GM18858 (cell line): ENCODE results near the gene GET3.

Experiments
- ATAC-seq: cut with Tn5 transposase; IDR thresholded peaks from one replicate; pipeline ENCODE4 v1.9.1; 2021; ENCODE audit not compliant: unreplicated experiment

The GET3 gene

DNA sequence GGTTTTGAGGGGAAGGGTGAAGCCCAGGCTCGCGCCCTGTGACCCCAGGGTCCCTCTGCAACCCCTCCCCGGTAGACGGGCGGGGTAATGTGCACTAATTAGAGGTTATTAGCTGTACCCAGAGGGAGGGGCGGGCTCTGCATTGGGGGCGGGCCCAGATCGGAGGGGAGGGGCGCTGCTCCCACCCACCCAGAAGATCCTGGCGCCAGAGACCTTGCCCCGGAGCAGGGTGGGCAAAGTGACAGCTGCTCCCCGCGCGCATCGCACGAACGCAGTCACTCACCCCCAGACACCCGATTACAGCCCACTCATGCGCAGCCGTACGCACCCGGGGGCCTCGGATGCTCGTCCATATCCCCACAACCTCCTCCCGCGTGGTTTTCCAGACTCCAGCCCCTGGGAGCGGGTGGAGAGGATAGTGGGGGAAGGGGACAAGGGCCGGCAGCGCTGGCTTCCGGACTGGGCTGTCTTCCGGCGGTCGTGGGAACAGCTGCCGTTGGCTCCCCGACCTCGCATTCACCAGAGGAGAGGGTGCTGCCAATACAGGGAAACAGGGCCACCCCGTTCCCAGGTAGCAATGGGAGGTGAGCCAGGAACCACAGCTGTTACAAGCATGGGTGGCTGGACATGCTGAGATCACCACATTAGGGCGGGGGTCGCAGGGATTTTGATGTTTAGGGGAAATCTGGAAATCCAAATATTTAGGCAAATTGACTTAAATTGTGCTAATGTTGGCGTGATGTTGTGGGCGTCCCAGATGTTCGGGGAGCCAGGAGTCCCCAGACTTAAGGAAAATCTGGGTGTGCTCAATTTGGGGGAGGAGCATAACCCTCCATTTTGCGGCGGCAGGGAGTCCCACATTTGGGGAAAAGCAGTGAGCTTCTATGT is 41.0 kb downstream of the GET3 start:
- no peak for ATAC-seq

DNA sequence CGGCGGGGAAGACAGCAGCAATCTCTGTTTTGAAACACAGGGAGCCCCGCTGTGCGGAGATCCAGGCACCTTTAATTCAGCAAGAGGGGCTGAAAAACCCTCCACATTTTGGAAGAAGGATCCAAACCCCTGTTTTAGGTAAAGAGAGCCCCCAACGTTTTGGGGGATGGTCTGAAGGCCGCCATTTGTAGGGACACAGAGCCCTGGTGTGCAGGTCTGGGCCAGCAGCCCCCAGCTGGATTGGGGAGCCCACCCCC is 41.5 kb downstream of the GET3 start:
- no peak for ATAC-seq

DNA sequence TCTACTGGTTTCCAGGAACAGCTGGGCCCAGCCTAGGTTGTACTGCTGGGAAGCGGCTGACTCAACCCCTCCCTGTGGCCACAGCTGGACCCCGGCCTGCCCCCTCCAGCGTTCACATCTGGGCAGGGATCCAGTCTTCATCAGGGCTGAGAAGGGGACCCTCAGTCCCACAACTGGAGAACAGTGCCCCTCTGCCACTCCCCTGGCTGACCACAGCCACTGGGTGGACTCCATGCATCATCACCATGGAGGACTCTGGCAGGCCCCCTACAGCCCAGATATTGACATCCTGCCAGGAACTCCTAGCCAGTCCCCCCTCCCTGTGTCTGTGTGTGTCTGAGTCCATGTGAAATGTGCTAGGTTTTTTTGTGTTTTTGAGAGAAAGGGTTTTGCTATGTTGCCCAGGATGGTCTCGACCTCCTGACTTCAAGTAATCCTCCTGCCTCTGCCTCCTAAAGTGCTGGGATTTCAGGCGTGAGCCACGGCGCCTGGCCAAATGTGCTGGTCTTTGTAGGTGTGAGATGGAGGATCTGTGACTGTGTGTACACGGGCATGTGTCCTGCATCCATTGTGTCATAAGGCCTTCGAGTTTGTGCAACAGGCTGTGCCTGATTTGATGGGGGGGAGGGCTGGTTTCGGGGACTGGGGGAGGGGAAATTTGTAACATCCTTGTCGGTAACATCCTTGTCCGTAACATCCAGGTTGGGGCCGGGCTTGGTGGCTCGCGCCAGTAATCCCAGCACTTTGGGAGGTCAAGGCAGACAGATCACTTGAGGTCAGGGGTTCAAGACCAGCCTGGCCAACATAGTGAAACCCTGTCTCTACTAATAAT is 42.1 kb downstream of the GET3 start:
- no peak for ATAC-seq

DNA sequence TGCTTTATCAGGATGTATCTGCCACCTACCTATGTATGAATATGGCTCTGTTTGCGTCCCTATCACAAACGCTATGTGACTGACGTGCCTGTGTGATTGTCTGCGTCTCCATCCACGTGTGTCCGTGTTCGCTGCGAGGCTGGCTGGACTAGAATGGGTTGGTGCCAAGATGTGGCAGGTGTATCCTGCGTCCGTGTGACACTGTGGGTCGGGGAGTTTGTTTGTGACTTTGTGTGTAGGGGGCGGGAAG is 44.8 kb downstream of the GET3 start:
- no peak for ATAC-seq

DNA sequence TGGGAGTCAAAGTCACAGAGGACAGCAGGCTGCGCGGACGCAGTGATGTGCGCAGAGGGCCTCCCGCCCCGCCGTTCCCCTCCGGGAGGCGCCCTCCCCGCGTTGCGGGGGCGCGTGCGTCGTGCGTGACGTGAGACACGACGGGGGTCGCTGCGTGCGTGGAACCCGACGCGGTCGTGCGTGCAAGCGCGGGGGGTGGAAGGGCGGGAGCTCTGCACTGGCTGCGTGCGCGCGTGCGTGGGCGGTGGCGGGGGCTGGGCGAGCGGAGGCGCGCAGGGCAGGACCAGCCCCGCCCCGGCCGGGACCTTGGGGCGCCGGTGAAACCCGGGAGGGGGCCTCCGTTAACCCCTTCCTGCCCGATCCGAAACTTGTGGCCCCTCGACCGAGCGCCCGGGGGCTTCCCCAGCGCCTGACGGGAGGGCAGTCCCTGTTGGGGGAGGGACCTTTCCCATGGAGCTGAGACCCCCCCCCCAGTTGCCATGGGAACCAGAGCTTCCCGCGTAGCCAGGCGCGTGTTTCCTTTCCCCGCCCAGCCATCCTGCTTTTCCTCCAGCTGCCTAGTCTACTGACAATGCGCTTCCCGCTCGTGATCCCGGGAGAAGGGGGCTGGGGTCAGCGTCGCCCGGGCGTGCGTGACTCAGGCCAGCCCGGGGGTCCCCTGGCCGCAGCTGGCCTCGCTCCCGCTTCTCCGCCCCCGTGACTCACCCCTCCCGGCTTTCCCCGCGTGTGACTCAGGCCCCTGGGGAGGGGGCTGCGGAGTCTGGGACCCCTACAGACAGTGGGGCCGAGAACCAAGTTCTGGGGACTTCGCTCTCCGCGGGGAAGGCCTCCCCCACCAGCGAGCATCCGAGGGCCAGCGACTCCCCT is 45.4 kb downstream of the GET3 start:
- ATAC-seq, result no peak

DNA sequence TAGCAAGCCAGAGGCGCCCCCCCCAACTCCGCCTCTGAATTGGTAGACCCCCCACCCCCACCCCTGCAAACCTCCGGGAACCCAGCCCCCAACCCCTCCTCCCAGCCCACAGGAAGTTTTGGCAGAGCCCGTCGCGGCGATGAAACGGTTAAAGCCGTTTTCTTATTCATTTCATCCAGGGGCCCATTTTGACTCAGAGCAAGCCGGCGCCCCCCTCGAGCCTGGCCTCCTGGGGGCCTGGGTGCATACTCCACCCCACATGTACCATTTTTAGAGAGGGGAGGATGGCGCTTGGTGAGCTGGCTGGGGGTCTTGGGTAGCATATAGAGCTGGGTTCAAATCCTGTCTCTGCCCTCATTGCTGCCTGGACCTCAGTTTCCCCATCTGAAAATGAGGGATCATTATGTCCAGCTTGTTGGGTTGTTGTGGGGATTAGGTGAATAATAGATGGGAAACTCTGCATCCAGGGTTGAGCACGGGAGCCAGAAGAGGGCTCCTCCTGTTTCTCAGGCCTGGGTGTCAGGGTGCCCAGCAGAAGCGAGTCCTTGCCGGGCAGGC is 46.1 kb downstream of the GET3 start:
- no peak for ATAC-seq

DNA sequence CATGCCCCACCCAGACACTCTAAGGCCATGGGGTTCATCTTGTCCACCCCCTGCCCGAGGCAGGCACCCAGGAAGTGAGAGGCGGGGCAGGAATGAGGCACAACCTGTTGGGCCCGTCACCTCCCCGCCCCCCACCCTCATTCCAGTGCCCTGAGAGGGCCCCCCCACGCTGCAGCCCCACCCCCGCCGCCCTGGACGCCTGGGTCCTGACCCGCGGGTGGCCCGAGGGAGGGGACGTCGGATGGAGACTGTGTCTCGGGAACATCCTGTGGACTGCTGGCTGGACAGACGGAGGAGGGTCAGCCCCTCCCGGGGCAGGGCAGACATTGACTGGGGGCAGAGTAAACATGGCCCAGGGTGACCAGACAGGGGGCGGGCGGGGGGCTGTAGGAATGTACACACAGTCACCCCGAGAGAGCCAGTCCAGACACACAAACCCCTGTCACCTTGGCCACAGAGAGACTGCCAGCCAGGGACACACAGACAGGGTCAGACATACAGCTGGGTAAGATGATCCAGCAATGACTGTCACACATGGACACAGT is 46.6 kb downstream of the GET3 start:
- no peak for ATAC-seq

DNA sequence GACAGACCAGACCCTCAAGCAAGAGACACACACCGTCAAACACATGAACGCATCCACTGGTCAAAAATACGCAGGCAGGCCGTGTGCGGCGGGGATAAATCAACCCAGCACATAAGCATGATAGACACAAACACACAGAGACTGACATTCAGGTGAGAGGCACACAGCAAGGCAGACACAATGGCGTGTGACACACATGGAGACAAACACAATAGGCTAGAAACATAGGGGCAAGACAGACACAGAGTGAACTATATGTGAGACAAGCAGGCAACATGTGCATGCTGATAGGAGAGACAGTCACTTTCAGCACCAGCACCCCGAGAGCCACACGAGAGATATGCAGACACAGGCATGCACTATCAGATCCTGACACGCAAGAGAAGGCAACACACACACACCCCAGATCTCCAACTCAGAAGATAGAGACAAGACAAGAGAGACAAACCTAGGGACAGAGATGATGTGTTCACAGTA is 47.1 kb downstream of the GET3 start:
- no peak for ATAC-seq

DNA sequence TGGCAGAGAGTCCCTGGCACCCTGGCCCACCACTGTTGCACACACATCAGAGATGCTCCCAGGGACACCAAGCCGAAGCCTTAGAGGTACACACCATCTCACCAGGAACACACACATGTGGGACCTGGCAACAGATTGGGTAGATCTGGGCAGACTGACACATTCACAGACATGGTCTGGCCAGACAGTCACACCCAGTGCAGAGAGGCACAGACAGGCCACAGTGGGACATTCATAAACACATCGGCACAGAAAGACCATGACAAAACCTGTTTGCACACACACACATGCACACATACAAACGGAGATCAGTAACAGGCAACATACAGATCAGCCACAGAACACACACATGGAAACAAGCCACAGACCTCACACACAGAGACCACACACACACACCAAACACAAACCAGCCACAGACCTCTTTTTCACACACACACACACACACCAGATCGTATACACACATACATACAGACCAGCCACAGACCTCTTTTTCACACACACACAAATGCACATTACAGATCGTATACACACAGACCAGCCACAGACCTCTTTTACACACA is 47.7 kb downstream of the GET3 start:
- ATAC-seq, result no peak

DNA sequence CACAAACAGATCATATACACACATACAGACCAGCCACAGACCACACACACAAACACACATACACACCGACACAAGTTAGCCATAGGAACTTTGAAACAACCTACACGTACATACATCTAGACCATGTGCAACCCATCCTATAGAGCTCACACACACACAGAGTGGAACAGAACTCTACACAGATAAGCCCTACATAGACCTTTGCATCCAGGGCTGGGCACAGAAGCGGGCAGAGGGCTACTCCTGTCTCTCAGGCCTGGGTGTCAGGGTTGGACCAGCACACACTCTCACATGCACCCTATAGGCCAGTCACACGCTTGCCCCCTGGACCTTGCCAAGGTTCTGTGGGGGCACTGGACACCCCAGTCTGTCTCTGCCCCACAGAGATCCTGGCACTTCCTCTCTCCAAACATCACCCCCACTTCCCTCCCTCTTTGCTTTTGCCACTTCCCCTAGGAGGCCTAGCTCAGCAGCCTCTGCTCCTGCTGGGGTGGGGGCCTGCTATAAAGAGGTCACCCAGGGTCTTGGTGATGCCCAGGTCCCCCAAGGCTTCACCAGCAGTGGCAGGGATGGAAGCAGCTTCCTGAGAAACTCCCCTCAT is 48.2 kb downstream of the GET3 start:
- no peak for ATAC-seq

DNA sequence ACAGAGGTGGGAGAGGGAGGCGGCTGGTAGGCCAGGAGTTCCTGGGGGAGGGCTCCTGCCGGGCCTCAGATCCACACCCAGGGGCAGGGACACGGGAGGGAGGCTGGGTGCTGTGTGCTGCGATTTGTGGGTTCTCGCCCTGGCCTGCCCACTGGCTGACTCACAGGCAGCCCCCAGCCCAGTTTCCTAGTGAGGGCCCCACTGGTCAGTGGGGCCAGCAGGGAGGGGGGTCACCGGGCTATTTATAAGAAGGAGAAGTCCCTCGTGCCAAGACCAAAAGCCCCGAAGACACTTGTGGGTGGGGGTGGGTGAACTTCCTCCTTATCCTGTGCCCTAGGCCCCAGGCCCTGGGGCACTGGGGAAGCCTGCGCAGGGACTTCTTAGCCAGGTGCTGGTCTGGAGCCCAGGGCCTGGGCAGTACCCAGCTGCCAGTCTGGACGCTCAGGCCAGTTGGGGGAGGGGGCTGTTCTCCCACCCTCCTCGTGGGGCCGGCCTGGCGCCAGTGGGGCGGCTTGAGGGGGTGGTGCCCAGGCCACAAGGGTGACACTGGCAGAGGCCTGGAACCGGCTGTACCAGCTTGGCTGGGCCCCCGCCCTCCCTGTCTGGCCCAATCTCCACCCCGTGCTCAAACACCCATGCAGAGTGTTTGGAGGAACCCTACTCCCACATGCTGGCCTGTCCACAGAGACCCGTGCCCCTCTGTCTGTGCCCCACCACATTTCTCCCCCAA is 49.0 kb downstream of the GET3 start:
- no peak for ATAC-seq

DNA sequence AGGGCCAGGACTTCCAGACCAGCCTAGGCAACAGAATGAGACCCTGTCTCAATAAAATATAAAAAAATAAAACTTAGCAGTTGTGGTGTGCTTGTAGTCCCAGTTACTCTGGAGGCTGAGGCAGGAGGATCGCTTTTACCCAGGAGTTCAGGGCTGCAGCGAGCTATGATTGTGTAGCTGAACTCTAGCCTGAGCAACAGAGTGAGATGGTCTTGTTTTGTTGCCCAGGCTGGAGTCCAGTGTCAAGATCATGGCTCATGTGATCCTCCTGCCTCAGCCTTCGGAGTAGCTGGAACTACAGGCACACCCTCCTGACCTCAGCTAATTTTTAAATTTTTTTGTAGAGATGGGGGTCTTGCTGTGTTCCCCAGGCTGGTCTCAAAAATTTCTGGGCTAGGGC is 49.7 kb downstream of the GET3 start:
- ATAC-seq, result no peak

DNA sequence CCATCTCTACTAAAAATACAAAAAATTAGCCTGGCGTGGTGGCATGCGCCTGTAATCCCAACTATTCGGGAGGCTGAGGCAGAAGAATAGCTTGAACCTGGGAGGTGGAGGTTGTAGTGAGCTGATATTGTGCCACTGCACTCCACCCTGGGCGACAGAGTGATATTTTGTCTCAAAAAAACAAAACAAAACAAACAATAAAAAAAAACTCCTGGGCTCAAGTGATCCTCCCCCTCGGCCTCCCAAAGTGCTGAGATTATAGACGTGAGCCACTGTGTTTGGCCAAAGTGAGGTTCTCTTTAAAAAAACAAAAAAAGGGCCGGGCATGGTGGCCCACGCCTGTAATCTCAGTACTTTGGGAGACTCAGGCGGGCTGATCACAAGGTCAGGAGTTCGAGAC is 50.2 kb downstream of the GET3 start:
- no peak for ATAC-seq

DNA sequence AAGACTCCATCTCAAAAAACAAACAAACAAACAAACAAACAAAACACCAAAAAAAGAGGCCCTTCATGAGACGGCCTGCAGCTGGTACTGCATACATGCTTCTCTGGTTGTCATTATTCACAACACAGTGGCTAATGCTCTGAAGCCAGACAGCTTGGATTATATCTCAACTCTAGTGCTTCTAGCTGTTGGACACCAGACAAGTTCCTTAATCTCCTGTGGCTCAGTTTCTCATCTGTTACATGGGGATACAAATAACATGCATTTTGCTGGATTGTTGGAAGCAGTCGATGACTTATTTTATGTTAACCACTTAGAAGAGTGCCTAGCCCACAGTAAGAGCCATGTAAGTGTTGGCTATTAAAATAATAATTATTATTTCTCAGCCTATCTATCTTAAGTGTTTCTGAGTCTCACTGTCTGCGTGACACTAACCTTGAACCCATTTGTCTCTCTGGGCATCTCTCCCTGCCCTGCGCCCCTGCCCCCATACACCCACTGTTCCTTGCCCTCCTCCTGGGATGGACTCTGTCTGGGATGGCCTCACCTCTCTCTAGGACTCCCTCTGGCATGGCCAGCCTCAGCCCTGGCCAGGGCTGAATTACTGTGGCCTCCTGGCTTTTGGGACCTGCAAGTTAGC is 50.9 kb downstream of the GET3 start:
- ATAC-seq, result no peak

DNA sequence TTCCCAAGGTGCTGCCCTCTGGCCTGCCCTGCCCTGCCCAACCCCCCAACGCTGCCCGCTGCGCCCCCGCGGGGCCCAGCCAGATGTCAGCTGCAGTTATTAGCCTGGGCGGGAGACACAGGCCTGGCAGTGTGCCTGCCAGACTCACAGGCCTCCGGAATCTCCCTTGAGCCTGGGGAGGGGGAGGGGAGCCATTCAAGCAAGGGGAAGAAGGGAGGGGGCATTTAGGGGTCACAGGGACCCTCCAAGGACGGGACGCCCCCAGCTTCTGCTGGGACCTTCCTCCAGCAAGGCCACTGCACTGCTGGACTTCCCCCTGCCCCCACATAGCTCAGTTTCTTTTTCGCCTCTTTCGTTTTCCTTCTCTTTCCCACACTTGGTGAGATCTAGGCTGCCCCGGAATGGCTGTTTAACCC is 51.4 kb downstream of the GET3 start:
- ATAC-seq, result no peak

DNA sequence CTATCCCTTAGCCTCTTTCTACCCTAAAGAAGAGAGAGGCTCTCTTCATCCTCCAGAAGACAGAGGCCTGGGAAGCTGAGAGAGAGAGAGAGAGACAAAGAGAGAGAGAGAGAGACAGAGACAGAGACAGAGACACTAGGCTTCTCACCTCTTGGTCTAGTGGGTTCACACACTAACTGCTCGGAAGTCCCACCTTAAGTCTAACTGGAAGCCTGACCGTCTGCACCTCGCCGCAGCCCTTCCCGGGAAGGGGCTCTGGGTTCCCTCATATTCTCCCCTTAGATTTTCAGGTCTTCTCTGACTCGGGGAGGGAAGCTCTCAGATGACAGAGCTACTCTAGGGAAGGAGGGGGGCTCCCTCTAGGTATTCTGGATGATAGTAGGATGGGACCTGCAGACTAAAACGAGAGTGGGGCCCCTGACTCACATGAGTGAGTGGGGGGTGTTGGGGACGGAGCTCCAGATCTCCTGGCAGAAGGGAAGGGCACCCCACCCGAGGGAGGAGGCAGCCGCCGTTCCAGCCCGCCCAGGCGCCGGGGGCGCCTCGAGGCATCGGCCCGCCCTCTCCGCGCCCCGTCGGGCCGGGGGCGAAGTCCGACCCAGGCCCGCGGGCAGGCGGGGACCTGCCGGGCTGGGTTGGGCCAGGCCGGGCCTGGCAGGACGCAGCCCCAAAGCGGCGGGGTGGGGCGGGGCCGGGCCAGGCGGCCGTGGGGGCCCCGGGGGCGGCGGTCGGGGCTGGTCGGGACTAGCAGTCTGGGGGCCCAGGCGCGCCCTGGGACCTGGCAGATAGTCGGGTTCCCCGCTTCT is 52.0 kb downstream of the GET3 start:
- ATAC-seq, result peak; percentile 0

DNA sequence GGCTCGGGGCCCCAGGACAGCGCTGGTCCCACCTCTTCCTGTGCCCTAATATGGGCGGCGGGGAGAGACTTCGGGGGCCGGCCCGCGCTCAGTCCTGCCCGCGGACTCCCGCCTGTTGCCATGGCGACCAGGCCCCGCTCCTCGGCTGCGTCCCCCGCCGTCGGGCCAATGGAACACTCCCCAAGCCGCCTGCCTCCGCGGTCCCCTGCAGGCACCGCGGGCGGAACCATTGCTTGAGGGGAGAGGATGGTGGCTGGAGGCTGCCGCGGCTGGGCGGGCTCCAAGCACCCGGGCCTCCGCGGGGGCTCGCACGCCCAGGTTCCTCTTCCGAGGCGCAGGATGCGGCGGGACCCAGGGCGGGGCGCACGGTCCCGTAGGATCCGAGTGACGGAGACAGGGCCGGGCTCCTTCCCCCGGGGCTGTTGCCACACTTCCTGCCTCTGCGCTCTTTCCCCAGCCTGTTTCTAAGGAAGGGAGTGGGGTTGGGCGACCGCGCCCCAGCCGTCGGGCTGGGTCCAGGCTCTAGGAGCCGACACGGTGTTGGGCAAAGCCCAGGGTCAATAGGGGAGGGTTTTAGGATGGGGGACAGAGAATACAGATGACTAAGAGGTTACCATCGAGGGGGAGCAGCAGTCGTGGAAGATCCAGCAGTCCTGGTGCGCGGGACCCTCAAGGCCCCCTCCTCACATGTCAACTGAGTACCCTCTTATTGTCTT is 52.8 kb downstream of the GET3 start:
- peak; percentile 31 for ATAC-seq
